Fibroblast of villous mesenchyme (primary cell): Measurements from ENCODE around the gene RUSF1. TPM values are rescaled to one million over a fixed set of nuclear protein-coding genes. Genes with fewer than 3 reads are reported as not detected.
A peak's percentile ranks its signal among the peaks of the same experiment; 100 is the strongest.

Experiments used
- DNase-seq: peaks from one replicate; pipeline ENCODE4 v3.0.0-alpha.2; 2010; ENCODE audit warnings: low read depth
- H3K4me3 ChIP-seq: 2 replicates; pipeline ENCODE4 v1.5.1; 2011; ENCODE audit warnings: low read depth, mild to moderate bottlenecking, low read length
- total RNA-seq: library from RNA; depleted of rRNA; stranded (reverse); fragments of >200 nt; gene quantifications from 2 replicates; pipeline ENCODE4 v1.2.3, GENCODE V29; 2012
- TF ChIP-seq, protein P1 (sequence below): IDR thresholded peaks from 2 replicates; pipeline ENCODE4 v1.5.1; 2012; ENCODE audit warnings: low read depth, mild to moderate bottlenecking, low read length; ENCODE audit not compliant: insufficient read depth

Gene RUSF1
- total RNA-seq, 1 donor: 52.2 TPM

DNA sequence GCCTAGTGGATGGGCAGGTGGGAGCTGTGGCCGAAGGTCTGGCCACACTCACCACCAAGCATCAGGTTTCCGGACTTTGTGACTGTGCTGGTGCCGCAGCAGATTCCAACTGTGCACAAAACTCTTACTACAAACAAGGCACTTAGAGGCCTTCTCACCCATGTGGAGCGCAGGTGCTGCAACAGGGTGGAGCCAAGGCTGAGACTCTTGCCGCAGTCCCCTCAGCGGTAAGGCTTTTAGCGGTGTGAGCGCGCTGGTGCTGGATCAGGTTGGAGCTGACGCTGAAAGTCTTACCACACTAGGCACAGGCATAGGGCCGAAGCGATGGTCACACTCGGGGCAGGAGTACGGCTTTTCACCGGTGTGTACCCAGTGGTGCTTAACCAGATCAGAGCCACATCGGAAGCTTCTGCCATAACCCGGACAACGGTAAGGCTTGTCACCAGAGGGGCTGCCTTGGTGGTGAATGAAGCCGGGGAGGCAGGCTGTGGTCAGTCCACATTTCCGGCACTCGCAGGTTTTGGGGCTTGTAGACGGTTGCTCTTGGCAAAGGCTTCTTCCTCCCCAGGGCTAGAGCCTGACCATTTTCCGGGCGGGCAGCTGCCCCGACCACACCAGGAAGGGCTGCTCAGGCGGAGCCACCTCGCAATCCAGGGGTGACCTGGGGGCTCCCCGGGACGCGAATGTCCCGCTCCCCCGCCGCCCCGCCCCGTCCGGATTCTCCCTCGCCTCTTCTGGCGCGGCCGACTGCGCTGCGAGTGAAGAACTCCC, 49.9 kb downstream of the RUSF1 start:
- DNase-seq: peak; percentile 60
- TF ChIP-seq, protein P1, sequence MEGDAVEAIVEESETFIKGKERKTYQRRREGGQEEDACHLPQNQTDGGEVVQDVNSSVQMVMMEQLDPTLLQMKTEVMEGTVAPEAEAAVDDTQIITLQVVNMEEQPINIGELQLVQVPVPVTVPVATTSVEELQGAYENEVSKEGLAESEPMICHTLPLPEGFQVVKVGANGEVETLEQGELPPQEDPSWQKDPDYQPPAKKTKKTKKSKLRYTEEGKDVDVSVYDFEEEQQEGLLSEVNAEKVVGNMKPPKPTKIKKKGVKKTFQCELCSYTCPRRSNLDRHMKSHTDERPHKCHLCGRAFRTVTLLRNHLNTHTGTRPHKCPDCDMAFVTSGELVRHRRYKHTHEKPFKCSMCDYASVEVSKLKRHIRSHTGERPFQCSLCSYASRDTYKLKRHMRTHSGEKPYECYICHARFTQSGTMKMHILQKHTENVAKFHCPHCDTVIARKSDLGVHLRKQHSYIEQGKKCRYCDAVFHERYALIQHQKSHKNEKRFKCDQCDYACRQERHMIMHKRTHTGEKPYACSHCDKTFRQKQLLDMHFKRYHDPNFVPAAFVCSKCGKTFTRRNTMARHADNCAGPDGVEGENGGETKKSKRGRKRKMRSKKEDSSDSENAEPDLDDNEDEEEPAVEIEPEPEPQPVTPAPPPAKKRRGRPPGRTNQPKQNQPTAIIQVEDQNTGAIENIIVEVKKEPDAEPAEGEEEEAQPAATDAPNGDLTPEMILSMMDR: peak; percentile 21
- peak overlapping the region; percentile 78 for H3K4me3 ChIP-seq

DNA sequence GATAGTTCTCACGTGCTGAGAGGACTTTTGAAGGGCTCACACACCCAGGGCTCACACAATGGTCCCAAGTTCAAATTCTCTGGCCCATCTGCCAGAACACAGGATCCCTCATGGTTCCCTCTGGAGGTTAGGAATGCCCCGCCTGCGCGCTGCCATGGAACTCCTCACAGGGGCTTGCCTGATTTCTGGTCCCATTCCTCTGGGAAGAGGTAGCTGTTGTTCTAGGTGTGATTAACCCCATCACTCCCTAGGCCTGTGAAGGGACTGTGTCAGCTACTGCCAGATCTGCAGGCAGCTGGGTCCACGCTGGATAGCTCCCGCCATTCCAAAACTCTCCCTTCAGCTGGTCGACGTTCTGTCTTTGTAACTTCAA, 51.2 kb downstream of the RUSF1 start:
- no peak for DNase-seq
- H3K4me3 ChIP-seq: no peak overlapping the region
- TF ChIP-seq, protein P1: no peak

DNA sequence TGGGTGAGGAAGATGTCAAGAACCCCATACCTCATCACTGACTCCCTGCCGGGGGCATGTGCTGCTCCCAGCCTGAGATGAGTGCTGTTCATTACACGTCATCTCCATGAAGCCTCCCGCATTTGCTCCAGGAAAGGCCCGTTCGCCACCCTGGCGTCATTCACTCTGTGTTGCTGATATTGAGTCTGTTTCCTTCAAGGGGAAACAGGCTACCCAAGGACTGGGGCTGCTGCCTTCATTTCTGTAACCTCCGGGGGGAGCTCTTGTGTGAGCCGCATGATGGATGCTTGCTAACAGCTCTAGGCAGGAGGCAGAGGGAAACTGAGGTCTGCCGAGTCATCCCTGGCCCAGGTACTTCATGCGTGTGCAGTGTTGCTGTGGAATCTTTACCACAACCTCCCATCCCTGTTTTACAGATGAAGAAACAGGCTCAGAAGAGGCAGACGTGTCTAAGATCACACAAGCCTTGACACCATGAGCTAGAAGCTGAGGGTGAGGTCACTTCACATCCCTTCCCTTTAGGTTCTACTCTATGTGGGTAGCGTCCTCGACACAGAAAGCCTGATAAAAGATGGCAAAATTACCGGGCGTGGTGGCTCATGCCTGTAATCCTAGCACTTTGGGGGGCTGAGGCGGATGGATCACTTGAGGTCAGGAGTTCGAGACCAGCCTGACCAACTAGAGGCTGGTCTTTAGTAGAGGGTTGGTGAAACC, 52.4 kb downstream of the RUSF1 start:
- DNase-seq: no peak
- TF ChIP-seq, protein P1: peak; percentile 46

DNA sequence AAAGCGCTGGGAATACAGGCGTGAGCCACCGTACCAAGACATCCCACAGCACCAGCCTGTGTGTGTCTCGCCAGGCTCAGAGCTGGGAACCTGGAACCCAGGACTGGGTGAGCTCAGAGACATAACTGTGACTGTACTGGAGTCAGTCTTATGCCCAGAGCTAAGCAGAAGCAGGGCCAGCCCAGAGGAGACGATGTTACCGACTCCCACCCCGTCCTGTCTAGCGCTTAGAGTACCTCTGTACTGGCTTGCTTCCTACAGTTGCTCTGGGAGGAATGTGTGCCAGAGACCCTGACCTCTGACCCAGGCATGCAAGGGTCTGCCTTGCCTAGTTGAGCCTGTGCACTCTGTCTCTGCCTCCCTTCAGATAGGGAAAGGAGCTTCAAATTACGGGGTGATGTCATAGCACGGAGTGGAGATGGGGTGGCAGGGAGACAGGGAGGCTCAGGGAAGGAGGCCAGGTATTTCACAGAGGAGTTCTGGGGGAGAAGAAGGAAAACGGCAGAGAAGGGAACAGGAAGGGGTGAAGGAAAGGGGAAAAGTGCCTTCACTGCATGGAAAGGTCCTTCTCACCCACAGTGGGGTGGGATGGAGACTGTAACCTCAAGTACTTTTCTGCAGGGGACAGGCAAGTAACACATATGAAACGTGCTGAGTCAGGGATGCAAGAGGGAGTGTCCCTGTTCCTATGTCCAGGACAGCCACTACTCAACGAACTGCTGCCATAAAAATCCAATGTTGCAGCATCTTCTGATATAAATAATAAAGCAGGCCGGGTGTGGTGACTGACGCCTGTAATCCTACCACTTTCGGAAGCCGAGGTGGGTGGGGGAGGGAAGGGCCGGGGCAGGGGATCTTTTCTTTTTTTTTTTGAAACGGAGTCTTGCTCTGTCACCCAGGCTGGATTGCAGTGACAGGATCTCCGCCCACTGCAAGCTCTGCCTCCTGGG, 54.7 kb downstream of the RUSF1 start:
- DNase-seq: peak; percentile 68
- H3K4me3 ChIP-seq: no peak overlapping the region
- TF ChIP-seq, protein P1: no peak

More for the DNA sequence above, 52.4 kb downstream of the RUSF1 start:
- no peak overlapping the region for H3K4me3 ChIP-seq

DNA sequence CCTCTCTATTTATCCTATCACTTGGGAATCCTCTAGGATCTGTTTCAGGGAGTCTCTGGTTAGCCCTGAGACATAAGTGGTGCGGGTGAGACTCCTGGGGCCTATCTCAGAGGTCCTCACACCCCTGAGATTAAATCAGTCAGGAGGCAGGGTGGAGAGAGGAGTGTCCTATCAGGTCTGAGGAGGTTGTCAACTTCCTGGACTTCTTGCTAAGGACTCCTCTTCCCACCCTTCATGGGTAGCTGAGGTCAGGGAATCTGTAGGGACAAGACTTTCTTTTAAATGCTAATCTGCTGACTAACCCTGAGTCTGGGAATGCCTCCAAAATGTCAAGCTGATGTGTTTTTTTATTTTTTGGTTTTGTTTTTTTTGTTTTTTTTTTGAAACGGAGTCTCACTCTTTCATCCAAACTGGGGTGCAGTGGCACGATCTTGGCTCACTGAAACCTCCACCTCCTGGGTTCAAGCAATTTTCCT, 55.5 kb downstream of the RUSF1 start:
- TF ChIP-seq, protein P1: no peak
- peak; percentile 91 for DNase-seq
- no peak overlapping the region for H3K4me3 ChIP-seq

DNA sequence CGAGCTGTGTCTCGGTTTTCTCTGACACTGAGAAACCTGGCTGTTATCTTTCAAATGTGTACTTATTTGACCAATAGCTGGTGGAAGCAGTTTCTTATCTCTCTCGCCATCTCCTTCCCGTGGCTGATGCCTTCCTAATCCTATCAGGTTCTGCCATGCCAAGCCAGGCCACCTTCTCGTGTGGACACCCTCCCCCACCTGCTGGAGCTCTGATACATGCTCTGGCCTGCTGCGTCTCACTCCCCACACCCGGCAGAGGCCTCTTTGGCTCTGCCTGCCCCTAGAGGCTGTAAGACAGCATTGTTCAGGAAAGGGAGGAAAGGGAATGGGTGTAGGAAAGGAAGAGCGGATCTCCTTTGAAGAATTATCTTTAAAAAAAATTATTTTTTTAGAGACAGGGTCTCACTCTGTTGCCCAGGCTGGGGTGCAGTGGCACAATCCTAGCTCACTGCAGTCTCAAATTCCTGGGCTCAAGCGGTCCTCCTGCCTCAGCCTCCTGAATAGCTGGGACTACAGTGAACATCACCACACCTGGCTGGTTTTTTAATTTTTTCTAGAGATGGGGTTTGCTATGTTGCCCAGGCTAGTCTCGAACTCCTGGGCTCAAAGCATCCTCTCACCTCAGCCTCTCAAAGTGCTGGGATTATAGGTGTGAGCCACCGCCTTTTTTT, 56.4 kb downstream of the RUSF1 start:
- no peak overlapping the region for H3K4me3 ChIP-seq
- TF ChIP-seq, protein P1: peak; percentile 75
- DNase-seq: peak; percentile 68
